NCI-H146 (cell line): ENCODE data around the gene PDE1C.
"Not testable (repeated sequence)": the region's sequence is repeated elsewhere in the genome, so short reads cannot be mapped to it uniquely, and the experiment has no call there.

Experiments used
- DNase-seq: peaks from one replicate; lab custom pipeline; 2025; lab: John Stamatoyannopoulos, UW

The PDE1C gene

DNA sequence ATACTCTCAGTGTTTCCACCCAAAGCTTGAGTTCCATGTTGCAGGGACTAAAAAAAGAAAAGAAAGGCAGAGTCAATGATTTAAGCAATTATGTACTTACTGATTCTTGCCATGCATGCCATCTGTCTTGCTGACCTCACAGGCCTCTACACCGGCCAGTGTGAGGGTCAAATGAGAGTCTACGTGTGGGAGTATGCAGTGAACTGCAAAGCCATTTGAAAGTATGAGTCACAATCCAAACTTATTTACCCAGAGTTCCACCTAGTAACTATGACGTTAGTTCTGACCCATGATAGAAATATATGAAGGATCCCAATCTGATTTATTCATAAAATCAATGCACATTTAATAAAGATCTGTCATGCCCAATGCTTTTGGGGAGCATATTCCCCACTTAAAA is 26.5 kb downstream of the PDE1C start:
- DNase-seq = no peak

DNA sequence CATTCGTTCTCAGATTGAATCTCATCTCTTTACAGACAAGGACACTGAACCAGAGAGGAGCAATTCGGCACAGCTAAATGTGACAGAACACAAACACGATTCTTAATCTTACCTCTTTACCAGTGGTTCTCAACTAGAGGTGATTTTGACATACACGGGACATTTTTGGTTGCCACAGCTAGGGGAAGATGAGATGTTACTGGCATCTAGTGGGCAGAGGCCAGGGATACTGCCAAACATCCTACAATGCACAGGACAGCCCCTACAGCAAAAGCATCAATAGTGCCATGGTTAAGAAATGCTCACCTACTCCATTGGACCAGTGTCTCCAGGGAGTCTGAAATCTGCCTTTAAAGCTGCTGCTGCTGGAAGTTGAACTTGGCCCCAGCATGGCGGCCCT is 27.3 kb downstream of the PDE1C start:
- DNase-seq = no peak

DNA sequence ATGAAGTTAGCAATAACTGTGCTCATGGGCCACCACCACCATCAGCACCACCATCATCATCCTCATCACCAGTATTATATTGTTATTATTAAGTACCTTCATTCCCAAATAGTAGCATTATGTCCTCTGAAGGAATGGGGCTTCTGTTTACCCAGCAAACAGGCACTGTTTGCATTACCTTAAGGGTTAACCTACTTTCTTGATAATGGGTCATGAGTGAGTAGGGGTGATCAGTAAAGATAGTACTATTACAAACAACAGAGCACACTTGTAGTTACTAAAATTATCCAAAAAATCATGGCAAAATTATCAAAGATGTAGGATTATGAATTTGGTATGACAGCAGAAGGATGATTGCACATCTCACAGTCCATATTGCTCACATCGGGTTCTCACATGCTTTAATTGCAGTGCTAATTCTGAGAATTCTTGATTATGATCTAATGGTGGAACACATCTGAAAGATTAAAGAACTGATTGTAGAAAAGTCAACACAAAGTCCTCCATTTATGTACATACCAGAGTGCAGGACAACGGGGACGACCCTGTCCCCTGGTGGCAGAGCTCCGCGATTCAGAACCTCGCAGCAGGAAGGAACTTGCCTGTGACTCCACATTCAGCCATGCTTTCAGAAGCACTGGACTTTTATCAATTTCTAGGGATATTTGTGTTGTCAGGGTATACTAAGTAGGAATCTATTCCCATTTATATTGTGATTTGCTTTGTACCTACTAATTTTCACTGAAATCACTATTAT is 31.0 kb downstream of the PDE1C start:
- no peak for DNase-seq

DNA sequence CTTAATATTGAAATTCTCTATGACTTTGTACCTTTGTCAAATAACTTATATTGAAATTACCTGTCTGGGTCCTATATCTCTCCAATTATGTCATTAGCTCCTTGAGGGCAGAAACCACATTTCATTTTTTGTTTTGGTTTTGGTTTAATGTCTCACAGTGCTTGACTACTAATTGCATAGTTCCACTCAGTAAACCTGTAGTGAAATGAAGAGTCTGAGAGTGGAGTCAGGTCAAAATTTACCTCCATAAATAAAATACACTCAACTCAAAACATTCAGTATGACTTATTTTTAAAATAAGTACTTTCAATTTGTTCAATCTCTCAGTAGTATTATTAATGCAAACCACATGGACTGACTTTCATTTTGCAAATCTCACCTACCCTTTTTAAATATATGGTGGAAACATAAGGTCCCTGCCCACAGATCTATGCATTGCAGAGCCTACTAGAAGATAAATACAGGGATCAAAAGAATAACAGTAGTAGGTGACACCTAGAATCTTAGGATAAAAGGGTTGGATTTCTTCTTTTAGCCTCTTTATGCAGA is 32.5 kb downstream of the PDE1C start:
- no peak for DNase-seq

DNA sequence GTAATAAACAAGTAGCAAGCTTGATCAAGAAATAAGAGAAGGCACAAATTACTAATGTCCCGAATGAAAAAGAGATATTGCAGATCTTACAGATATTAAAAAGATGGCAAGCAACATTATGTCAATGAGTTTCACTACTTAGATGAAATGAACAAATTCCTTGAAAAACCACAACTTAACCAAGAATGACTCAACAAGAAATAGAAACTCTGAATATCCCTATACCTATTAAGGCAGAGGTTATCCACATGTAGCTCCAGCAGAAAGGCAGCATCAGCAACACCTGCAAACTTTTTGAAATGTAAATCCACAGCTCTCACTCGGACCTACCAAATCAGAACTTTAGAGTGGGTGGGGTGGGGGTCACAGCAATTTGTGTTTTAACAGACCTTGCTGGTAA is 33.6 kb downstream of the PDE1C start:
- DNase-seq = no peak

DNA sequence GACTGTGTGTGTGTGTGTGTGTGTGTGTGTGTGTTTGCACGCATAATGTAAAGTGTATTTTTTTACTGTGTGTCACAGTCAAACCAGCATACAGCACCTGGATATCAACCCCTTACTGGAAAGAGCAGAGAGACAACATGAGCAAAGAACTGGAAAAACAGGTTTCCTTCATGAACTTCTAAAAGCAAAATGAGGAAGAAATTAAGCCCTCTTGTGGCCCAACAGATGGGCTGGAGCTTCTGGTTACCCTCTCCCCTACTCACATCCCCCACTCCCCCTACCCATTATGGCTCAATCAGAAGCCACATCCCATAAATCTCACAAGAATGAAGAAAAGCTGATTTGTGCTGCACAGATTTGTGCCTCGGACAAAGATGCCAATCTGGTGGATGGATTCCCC is 36.2 kb downstream of the PDE1C start:
- no peak for DNase-seq

DNA sequence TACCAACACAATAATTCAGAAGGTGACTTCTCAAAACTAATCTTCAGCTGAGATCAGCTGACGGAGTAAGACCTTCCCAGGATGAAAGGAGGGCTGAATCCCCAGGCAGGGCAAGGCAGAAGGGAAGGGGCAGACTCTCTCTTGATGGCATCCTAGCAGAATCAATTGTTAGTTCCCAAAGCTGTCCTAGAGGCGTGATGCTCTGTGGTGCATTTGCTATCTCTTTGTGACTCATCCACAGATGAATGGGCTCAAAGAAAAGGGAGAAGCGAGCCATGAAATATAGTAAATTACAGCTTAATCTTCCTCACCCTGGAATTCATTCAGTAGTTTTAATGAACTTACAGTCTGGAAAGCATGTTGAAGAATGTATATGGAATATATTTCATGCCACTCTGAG is 37.2 kb downstream of the PDE1C start:
- DNase-seq = no peak

DNA sequence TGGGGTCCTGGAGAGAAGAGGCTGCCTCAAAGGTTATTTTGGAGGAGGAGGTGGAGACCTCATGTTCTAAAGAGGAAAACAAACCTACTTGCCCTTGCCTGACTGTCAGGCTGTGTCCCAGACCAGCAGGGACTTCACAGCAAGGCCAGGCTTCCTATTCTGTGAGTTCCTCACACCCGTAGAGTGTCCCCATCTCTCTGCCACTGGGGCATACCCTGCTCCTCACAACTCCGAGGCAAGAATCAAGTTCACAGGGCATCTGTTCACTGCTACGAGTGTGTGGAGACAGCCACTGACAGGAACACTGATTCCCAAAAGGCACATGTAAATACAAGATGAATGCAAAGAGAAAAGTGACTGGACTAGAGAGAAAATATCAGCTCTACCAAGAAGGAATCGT is 38.0 kb downstream of the PDE1C start:
- DNase-seq = no peak

DNA sequence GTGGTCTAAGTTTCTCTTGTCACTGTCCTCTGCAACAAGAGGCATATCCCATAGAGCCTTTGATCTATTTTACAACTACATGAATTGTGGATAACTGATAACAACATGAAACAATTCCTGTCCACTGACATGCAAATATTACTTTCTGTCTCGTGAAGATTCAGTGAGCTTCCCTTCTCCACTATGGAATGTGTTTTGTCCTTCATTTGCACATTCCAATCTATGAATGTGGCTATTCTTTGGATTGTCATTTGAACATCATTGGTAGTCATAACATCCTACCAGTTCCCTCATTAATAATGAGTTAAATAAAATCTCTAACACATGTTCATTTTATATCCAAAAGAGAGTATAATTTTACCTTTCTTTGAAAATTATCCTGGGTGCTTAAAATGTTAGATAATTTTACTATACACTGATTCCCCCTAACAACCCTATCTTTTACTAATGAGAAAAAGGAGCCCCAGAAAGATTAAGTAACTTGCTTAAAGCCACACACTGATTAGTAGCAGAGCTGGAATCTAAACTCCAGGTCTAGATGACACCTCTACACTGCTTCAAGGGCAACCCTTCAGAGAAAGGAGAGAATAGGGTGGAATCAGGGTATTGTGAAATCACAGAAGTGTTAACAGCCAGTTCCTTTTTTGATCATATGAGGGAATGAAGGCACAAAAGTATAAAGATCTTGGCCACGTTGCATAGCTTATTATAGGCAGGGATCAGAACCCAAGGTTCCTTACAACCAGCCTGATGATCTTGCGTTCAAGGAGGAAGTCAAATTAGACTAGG is 39.1 kb downstream of the PDE1C start:
- no peak for DNase-seq

DNA sequence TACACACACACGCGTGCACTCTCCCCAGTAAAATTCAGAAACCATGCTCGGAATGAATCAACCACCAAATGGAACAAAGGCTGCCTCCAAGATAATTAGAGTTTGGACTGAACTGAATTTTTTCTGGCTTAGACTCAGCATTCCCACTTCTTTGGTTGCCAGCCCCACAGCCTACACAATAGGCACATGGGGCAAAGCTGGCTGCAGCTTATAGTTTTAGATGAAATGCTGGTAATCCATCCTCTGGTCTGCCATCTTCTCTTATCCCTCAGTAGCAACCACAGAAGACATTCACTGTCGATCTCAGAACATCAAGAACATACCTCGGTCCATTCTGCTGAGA is 44.2 kb downstream of the PDE1C start:
- no peak for DNase-seq

DNA sequence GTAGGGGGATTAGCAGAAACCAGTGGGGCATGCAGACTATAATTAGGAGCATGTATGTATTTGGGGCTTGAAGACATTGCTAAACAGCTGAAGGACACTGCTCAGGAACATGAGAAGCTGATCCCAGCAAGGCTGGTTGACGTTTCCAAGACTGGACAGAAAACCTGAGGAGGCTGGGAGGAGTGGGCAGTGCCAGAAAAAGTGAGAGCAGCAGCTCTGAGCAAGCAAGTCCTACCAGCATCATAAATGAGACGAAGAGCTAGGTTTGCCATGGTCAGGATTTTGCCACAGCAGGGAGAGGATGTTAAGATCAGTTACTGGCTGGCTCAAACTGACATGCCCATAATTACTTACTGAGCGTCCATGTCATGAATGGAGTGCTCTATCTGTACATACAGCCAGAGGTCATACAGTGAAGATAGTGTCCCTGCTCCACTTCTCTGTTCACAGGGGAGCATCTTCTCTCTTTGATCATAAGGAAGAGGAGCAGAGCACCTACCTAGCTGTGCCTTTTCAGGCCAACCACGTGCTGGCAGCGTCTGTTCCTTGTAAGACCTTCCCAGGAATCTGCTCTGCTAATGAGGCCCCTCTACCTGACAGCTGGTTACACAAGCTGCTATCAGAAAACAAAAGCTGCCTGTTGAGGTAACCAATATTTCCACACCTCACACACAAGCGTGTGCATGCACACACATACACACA is 44.7 kb downstream of the PDE1C start:
- DNase-seq = no peak

DNA sequence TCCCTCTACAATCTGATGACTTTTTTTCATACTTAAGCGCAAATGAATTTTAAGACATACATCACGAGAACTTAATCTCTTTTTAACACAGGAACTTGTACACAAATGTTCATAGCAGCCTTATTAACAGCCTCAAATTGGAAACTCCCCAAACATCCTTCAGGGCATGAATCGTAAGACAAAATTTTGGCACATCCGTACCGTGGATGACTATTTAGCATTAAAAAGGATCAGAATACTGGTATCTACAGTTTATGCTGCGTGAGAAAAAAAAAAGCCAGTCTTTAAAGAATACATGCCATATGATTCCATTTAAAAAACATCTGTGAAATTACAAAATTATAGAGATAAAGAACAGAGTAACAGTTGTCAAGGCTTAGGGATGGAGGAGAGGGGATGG is 46.8 kb downstream of the PDE1C start:
- DNase-seq = no peak

DNA sequence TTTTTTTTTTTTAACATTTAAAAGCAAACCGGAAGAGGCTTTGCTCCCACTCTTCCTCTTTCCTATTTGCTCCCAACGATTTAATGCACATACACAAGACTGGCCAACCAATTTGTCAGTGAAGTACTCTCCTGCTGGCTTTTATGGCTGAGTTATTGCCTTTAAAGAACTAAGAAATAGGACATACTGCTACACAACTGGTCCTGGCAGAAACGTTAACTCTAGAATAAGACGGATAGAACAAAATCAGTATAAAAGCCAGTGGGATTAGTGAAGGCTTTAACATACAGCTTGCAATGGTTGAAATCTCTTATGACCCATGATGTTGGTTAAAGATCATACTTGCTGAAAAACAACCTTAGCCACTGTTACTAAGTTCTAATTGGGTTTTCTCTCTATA is 47.2 kb downstream of the PDE1C start:
- no peak for DNase-seq

DNA sequence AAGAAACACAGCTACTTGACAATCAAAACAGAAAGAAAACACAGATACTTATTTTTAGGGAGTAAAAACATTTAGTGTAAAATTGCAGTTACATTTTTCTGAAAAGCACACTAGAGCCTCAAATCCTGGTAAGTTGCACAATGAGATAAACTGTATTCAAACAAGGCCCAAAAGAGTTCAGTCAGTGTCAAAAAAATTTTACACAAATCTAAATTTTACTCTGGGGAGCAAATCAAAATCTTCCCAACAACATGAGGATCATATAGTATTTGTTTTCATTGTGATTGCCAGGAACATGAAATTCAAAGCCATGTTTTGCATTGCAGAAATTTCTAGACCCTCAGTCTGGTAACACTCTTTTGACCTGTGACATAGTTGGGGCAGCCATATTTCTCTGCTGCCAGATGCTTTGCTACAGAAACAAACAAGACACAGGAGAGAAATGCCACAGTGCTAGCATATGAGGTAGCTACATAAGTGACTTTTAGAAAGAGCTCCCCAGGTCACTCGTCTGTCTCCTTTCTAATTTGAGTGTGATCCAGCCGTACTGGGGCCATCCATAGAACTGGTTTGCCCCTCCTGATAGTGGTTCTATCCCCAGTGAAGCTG is 49.6 kb downstream of the PDE1C start:
- DNase-seq = no peak

DNA sequence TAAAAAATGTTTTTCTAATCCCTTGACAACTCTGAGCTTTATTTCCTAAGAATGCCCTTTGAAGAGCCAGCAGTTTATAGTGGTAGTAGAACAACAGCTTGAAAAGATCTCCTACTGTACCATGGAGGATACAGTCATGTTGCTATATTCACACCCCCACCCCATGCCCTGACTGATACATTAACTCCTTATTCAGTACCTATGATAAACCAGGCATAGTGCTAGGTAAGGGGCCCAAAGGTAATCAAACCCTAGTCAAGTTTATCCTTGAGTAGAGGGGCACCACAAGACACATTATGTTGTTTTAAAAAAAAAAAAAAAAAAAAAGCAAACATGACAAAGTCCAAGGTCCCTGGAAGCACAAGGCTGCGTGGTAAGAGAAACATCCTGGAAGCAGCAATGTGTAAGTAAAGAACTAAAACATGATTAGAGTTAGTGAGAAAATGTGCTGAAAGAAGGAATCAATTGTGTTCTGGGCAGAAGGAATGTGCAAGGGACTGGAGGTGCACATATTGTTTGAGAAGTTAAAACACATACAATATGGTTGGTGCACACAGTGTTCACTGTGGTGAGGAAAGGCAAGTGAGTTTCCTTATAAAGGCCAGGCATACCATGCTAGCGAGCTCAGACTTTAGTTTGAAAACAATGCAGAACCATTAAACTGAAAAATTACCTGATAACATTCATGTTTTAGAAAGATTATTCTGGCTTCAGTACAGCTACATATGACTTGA is 51.2 kb downstream of the PDE1C start:
- DNase-seq = no peak

DNA sequence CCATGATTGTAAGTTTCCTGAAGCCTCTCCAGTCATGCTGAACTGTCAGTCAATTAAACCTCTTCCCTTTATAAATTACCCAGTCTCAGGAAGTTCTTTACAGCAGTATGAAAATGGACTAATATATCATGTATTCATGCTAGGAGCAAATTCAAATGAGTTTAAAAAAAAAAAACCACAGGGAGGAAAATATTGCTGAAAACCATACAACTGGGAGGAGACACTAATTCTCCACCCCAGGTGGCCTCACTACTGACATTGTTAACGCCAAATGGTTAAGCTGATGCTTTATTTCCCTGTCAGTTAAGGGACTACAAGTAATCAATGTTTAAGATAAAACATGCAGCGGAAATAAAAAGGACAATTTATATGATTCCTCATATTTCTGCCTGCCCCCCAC is 55.1 kb downstream of the PDE1C start:
- no peak for DNase-seq

DNA sequence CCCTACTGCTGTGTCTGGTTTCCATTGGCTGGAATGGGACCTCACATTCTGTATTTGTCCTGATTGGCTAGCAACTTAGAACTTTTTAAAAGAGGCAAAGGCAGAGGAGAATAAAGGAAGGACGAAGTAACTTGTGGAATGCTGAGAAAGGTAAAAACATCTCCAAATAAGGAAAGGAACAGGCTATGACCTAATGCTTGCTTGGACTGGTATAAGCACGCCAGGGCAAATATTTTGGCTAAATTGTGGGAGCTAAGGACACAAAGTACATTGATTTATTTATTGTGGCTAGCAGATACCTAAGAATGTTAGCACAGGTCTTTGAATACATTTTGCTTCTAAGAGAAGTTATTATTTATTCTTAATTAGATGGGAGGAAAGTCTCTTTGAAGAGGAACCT is 56.7 kb downstream of the PDE1C start:
- DNase-seq = not testable (repeated sequence)

DNA sequence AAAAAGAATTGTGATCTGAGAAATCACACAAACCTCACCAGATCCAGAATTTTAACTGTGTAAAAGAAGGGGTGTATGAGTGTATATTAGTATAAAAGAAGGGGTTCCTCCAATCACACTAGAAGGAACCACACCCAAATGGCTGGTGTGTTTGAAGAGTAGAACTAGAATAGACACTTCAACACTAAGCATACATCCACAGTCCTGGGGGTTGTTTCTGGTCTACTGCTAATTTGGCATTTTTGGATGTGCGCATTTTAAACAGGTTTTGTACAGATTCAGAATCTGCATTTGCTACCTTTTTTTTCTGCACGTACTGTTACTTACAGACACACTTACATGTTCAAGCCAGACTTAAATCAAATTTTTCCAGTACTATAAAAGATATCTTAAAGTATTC is 64.6 kb downstream of the PDE1C start:
- no peak for DNase-seq

DNA sequence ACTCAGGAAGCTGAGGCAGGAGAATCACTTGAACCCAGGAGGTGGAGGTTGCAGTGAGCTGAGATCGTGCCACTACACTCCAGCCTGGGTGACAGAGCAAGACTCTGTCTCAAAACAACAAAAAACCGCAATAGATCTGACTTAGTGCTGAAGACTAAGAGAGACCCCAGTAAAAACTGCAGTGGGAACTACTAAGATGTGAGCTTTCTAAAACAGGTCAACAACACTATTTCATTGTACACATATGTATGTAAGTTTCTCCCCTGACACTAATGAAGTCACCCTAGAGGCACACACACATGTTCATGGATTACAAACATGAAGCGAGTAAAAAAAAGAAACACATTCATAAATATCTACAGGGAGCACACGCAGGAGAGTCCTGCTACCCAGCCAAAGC is 68.3 kb downstream of the PDE1C start:
- DNase-seq = no peak

DNA sequence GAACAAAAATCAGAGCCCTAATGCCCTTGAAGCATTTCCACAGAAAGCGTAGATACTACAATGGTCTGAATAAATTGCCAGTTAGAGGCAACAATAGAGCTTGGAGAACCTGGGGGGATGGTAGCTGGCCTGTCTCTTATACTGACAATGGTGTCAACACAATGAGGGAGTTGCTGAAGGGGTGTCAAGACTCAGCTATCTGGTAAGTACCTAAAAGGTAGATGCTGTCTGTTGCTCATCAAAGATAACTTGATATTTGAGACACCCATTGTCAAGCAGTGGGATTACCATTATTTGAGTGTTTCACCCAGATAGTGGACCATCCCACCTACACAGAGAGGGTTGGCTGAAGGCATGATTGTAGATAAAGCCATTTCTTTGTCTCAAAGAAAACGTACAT is 72.8 kb downstream of the PDE1C start:
- no peak for DNase-seq

DNA sequence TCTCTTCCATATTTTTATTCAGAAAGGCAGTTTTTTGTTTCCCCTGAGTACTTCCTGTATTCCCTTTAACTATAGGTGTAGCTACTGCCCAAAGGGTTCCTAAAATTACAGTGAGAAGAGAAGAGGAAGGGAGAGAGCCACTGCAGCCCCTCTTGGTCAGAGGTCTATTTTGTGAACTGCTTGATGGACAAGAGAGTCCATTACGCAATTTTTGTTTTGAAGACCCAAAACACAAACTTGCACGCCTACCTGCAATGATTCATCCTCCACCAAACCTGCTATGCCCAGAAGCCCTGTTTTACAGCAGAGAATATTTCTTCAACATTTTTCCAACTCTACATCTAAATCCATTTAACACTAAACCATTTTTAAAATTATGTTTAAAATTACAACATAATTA is 75.1 kb downstream of the PDE1C start:
- no peak for DNase-seq

DNA sequence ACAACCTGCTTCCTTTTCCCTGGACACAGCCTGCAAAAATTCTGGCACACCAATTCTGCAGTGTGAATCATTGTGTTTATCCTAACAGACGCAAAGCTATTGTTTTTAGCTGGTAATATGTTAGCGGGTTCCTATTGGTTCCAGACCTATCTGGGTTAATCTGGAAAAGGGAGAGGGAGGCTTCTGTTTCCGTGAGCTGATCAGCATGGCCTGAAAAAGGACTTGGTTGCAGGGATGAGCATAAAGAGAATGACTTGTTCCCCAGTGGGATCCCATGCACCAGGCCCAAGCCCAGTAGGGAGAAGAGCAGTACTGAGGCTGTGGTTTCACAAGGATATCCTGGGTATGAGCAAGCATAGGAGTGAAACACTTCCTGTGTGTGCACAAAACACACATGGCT is 78.4 kb downstream of the PDE1C start:
- no peak for DNase-seq
